Spleen (tissue), 7 donors: ENCODE results near the gene ADAMTS6.

Experiments used
- CTCF ChIP-seq, 11 experiments: fragments of 200-600 bp in 7 of 11; fragments of 450-650 bp in 4 of 11; sonication (generic) in 4 of 11; IDR thresholded peaks in 8 of 11; conservative IDR thresholded peaks in 3 of 11; 1 replicate in 7 of 11; 2 replicates in 4 of 11; pipeline versions ENCODE4 v1.4.0 to v1.8.0; 2016 to 2021; ENCODE audit warnings: antibody characterized with exemption in 11 of 11, inconsistent platforms in 4 of 11, mild to moderate bottlenecking in 1 of 11
- POLR2A ChIP-seq, 3 donors: fragments of 450-650 bp; IDR thresholded peaks; one replicate each; pipeline ENCODE4 v1.5.1; 2017; ENCODE audit warnings: antibody characterized with exemption in 3 of 3, mild to moderate bottlenecking in 1 of 3
- donor health status: DM: no; HTN: no; CAD: no; lungs with moderate emphysema.
- donor health status: DM: no; HTN: no; CAD: no.
- donor health status: DM: no; HTN: no; CAD: no.

- TF ChIP-seq CTCF (IDR thresholded peaks at IDR 0.05 in 8 of 11, conservative IDR thresholded peaks at IDR 0.05 in 3 of 11) (no peak), POLR2A (IDR thresholded peaks at IDR 0.05) (no peak)
Measured at GRCh38 chr5:65128226-65128625, 353.5 kb downstream of the ADAMTS6 start.
